Measurements from ENCODE around the gene IGF2BP2.

DNA sequence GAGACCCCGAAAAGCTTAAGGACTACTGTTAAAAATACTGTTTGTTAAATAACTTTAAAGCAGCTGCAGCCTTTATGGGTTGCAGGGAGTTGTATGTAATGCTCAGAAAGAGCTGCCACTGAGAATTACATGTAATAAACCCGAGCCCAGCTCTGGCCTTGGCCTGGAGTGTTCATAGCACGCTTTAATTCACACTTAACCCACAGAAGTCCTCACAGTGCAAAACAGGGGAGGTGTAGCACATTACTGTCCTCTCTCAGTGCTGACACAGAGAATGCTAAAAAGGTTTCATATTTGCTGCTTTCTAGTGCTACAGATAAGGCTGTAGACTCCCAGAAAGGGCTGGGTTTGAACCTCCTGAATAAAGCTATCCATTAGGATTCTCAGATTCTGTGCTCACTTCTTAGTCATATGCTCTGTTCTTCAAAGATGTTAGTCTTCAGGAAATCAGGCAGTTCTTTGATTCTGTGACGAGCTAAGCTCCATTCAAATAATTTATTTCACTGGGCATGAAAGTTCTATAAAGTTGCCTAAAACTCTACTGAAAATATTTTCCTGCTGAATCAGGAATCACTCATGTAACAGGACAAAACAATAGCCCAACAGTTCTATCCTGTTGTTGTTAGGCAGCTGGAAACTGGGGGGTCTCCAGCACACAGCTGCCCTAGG is 130.7 kb downstream of the IGF2BP2 start:
- TF ChIP-seq CTCF (IDR thresholded peaks at IDR 0.05; ENCODE audit: insufficient read depth, low read length) (no peak), REST (IDR thresholded peaks at IDR 0.05; ENCODE audit: insufficient replicate concordance, low read depth) (no peak), GABPA (IDR thresholded peaks at IDR 0.05; ENCODE audit: low read depth) (no peak)

Data from HL-60 (cell line).